Dermis blood vessel endothelial cell (primary cell): ENCODE results near the gene RASD2. TPM values are rescaled to one million over a fixed set of nuclear protein-coding genes. Genes with fewer than 3 reads are reported as not detected.
A peak's percentile ranks its signal among the peaks of the same experiment; 100 is the strongest.
"Not testable (repeated sequence)": the region's sequence is repeated elsewhere in the genome, so short reads cannot be mapped to it uniquely, and the experiment has no call there.

Source experiments
- DNase-seq: peaks from one replicate; pipeline ENCODE4 v3.0.0; 2010
- total RNA-seq: library from RNA; depleted of rRNA; stranded (reverse); fragments of >200 nt; gene quantifications from 2 replicates; pipeline ENCODE4 v1.2.3, GENCODE V29; 2014

The RASD2 gene
- total RNA-seq: 0.17 TPM in 1 of 2 replicates, not detected in the other

- DNase-seq: no peak
Measured at GRCh38 chr22:35540595-35541253, at the start of gene RASD2. Gene RASD2, plus strand, starts transcription at chr22:35540831. Its CDS starts 5,979 bp downstream, at chr22:35546810.

GRCh38 chr22:35491061-35491907 is 49.3 kb upstream of the RASD2 start:
- not testable (repeated sequence) for DNase-seq

- DNase-seq: no peak
Measured at GRCh38 chr22:35491908-35492380, 48.7 kb upstream of the RASD2 start.

- DNase-seq: no peak
Measured at GRCh38 chr22:35493074-35493473, 47.6 kb upstream of the RASD2 start.

GRCh38 chr22:35495711-35496110 is 44.9 kb upstream of the RASD2 start:
- not testable (repeated sequence) for DNase-seq

- no peak for DNase-seq
Measured at GRCh38 chr22:35496768-35497312, 43.8 kb upstream of the RASD2 start.

GRCh38 chr22:35498026-35498800 is 42.4 kb upstream of the RASD2 start:
- peak; percentile 6 for DNase-seq

GRCh38 chr22:35502836-35503235 is 37.8 kb upstream of the RASD2 start:
- no peak for DNase-seq

- DNase-seq: no peak
Measured at GRCh38 chr22:35505399-35506258, 35.0 kb upstream of the RASD2 start.

- no peak for DNase-seq
Measured at GRCh38 chr22:35506259-35506570, 34.4 kb upstream of the RASD2 start.

- DNase-seq: not testable (repeated sequence)
Measured at GRCh38 chr22:35507851-35508250, 32.8 kb upstream of the RASD2 start.

- DNase-seq: no peak
Measured at GRCh38 chr22:35509451-35509850, 31.2 kb upstream of the RASD2 start.

GRCh38 chr22:35509960-35510359 is 30.7 kb upstream of the RASD2 start:
- no peak for DNase-seq

- no peak for DNase-seq
Measured at GRCh38 chr22:35510481-35510934, 30.1 kb upstream of the RASD2 start.

- no peak for DNase-seq
Measured at GRCh38 chr22:35510951-35511350, 29.7 kb upstream of the RASD2 start.

GRCh38 chr22:35514366-35514765 is 26.3 kb upstream of the RASD2 start:
- no peak for DNase-seq

- not testable (repeated sequence) for DNase-seq
Measured at GRCh38 chr22:35515952-35516351, 24.7 kb upstream of the RASD2 start.

- no peak for DNase-seq
Measured at GRCh38 chr22:35516723-35517122, 23.9 kb upstream of the RASD2 start.

GRCh38 chr22:35517207-35517606 is 23.4 kb upstream of the RASD2 start:
- no peak for DNase-seq

- no peak for DNase-seq
Measured at GRCh38 chr22:35517769-35518530, 22.7 kb upstream of the RASD2 start.

GRCh38 chr22:35518811-35519210 is 21.8 kb upstream of the RASD2 start:
- no peak for DNase-seq
